Measurements from ENCODE around the gene GLT6D1.

GLT6D1 gene

GRCh38 chr9:135662758-135663450 lies 23.6 kb upstream of the GLT6D1 start, which contains the start of gene LCN9:
Gene LCN9 (plus strand): TSS chr9:135663309. CDS start chr9:135663322, 13 bp downstream.
- Histone ChIP-seq H2AFZ (ENCODE audit: low read length) (peak within 1 kb of the TSS; percentile 83), H2BK12ac (ENCODE audit: low read length) (peak within 1 kb of the TSS; percentile 93), H3K4me2 (ENCODE audit: insufficient read depth, low read length, poor library complexity, severe bottlenecking) (no peak within 1 kb of the TSS), H3K18ac (ENCODE audit: low read length) (peak within 1 kb of the TSS; percentile 97), H3K9ac (ENCODE audit: low read depth, low read length, poor library complexity) (no peak within 1 kb of the TSS), H3K27me3 (ENCODE audit: control insufficient read depth in 3 of 3, insufficient read depth in 3 of 3, low read depth in 1 of 3, low read length in 3 of 3) (peaks cover 0 to 6% (median 0%) of the 10 kb centered on the region in 3 experiments), H3K4me1 (ENCODE audit: control insufficient read depth in 2 of 2, insufficient read depth in 1 of 2, low read depth in 1 of 2, low read length in 2 of 2) (peaks cover 13 to 15% of the 10 kb centered on the region in 2 donors), H3K27ac (replicated peaks; ENCODE audit: low read length) (peak within 1 kb of the TSS; percentile 55), H4K8ac (ENCODE audit: low read depth, low read length) (peak within 1 kb of the TSS; percentile 95), H4K91ac (ENCODE audit: low read depth, low read length, poor library complexity) (peak within 1 kb of the TSS; percentile 24), H3K9me3 (replicated peaks in 1 of 2; ENCODE audit: control insufficient read depth in 2 of 2, insufficient read depth in 1 of 2, low read depth in 1 of 2, low read length in 2 of 2) (peaks cover 0 to 6% of the 10 kb centered on the region in 2 donors), H3K14ac (ENCODE audit: low read length) (peak within 1 kb of the TSS; percentile 96), H2BK15ac (ENCODE audit: low read length) (peak within 1 kb of the TSS; percentile 99), H3K4ac (ENCODE audit: low read length) (peak within 1 kb of the TSS; percentile 71), H2BK5ac (ENCODE audit: low read length) (peak within 1 kb of the TSS; percentile 93), H3K79me1 (ENCODE audit: low read depth, low read length) (peaks cover 3% of the 10 kb centered on the region), H2AK5ac (ENCODE audit: low read depth, low read length) (peak within 1 kb of the TSS; percentile 94), H2BK120ac (ENCODE audit: low read depth, low read length) (peak within 1 kb of the TSS; percentile 85), H3K4me3 (ENCODE audit: low read length in 2 of 2) (no peak within 1 kb of the TSS), H3K23ac (ENCODE audit: low read depth, low read length, poor library complexity) (peak within 1 kb of the TSS; percentile 77), H3K36me3 (replicated peaks in 1 of 2; ENCODE audit: control insufficient read depth in 2 of 2, insufficient read depth in 2 of 2, low read length in 2 of 2) (no peaks in the 10 kb centered on the region)
- peak; percentile 18 for DNase-seq (ENCODE audit: low spot score)
- WGBS, 2 donors (ENCODE audit: extremely low coverage in 2 of 2, insufficient read length in 2 of 2, insufficient replicate concordance in 1 of 2) = no CpG with 5 or more reads among the region's 25 CpGs

GRCh38 chr9:135661816-135662560 lies 22.6 kb upstream of the GLT6D1 start:
- Histone ChIP-seq H4K91ac (ENCODE audit: low read depth, low read length, poor library complexity) (no peak overlapping the region), H2BK12ac (ENCODE audit: low read length) (no peak overlapping the region), H2AK5ac (ENCODE audit: low read depth, low read length) (no peak overlapping the region), H3K4me1 (ENCODE audit: control insufficient read depth in 2 of 2, insufficient read depth in 1 of 2, low read depth in 1 of 2, low read length in 2 of 2) (peaks cover 13 to 15% of the 10 kb centered on the region in 2 donors), H3K14ac (ENCODE audit: low read length) (no peak overlapping the region), H3K27ac (replicated peaks; ENCODE audit: low read length) (peak overlapping the region; percentile 55), H3K23ac (ENCODE audit: low read depth, low read length, poor library complexity) (no peak overlapping the region), H2AFZ (ENCODE audit: low read length) (peak overlapping the region; percentile 83), H3K79me1 (ENCODE audit: low read depth, low read length) (peaks cover 3% of the 10 kb centered on the region), H3K9ac (ENCODE audit: low read depth, low read length, poor library complexity) (no peak overlapping the region), H3K9me3 (replicated peaks in 1 of 2; ENCODE audit: control insufficient read depth in 2 of 2, insufficient read depth in 1 of 2, low read depth in 1 of 2, low read length in 2 of 2) (peaks cover 1 to 6% of the 10 kb centered on the region in 2 donors), H2BK15ac (ENCODE audit: low read length) (no peak overlapping the region), H4K8ac (ENCODE audit: low read depth, low read length) (no peak overlapping the region), H2BK5ac (ENCODE audit: low read length) (no peak overlapping the region), H2BK120ac (ENCODE audit: low read depth, low read length) (no peak overlapping the region), H3K18ac (ENCODE audit: low read length) (peak overlapping the region; percentile 76), H3K4me3 (ENCODE audit: low read length in 2 of 2) (no peak overlapping the region), H3K36me3 (replicated peaks in 1 of 2; ENCODE audit: control insufficient read depth in 2 of 2, insufficient read depth in 2 of 2, low read length in 2 of 2) (no peaks in the 10 kb centered on the region), H3K4ac (ENCODE audit: low read length) (no peak overlapping the region), H3K27me3 (ENCODE audit: control insufficient read depth in 3 of 3, insufficient read depth in 3 of 3, low read depth in 1 of 3, low read length in 3 of 3) (peaks cover 0 to 11% (median 0%) of the 10 kb centered on the region in 3 experiments), H3K4me2 (ENCODE audit: insufficient read depth, low read length, poor library complexity, severe bottlenecking) (no peak overlapping the region)
- DNase-seq (ENCODE audit: low spot score) = no peak
- no CpG with 5 or more reads among the region's 19 CpGs for WGBS, 2 donors (ENCODE audit: extremely low coverage in 2 of 2, insufficient read length in 2 of 2, insufficient replicate concordance in 1 of 2)

DNA sequence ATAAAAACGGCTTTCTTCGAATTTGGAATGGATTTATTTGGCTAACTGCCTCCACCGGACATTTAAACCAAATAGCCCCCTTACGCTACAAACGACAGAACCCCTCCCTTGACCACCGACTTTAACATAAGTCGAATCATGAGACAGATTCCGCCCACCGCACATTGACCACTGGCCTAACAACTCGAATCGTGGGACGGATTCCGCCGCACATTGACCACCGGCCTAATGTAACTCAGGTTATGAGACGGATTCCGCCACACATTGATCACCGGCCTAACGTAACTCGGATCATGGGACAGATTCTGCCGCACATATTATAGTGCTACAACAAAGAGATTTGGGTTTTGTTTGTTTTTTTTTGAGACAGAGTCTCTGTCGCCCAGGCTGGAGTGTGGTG lies 21.1 kb upstream of the GLT6D1 start:
- WGBS, 2 donors (ENCODE audit: extremely low coverage in 2 of 2, insufficient read length in 2 of 2, insufficient replicate concordance in 1 of 2) = no CpG with 5 or more reads among the region's 22 CpGs

GRCh38 chr9:135659252-135659651 lies 19.9 kb upstream of the GLT6D1 start:
- H3K4me2 ChIP-seq (ENCODE audit: insufficient read depth, low read length, poor library complexity, severe bottlenecking) = no peak overlapping the region

More for the DNA sequence above, 21.1 kb upstream of the GLT6D1 start:
- Histone ChIP-seq H2AFZ (ENCODE audit: low read length) (no peak overlapping the region), H3K36me3 (replicated peaks in 1 of 2; ENCODE audit: control insufficient read depth in 2 of 2, insufficient read depth in 2 of 2, low read length in 2 of 2) (no peaks in the 10 kb centered on the region), H4K8ac (ENCODE audit: low read depth, low read length) (no peak overlapping the region), H2BK15ac (ENCODE audit: low read length) (no peak overlapping the region), H2BK5ac (ENCODE audit: low read length) (no peak overlapping the region), H3K23ac (ENCODE audit: low read depth, low read length, poor library complexity) (no peak overlapping the region), H4K91ac (ENCODE audit: low read depth, low read length, poor library complexity) (no peak overlapping the region), H2BK12ac (ENCODE audit: low read length) (no peak overlapping the region), H3K79me1 (ENCODE audit: low read depth, low read length) (peaks cover 3% of the 10 kb centered on the region), H3K9me3 (replicated peaks in 1 of 2; ENCODE audit: control insufficient read depth in 2 of 2, insufficient read depth in 1 of 2, low read depth in 1 of 2, low read length in 2 of 2) (peaks cover 1 to 6% of the 10 kb centered on the region in 2 donors), H3K4me3 (ENCODE audit: low read length in 2 of 2) (no peak overlapping the region), H2AK5ac (ENCODE audit: low read depth, low read length) (no peak overlapping the region), H3K18ac (ENCODE audit: low read length) (no peak overlapping the region), H2BK120ac (ENCODE audit: low read depth, low read length) (no peak overlapping the region), H3K14ac (ENCODE audit: low read length) (no peak overlapping the region), H3K9ac (ENCODE audit: low read depth, low read length, poor library complexity) (no peak overlapping the region), H3K27me3 (ENCODE audit: control insufficient read depth in 3 of 3, insufficient read depth in 3 of 3, low read depth in 1 of 3, low read length in 3 of 3) (peaks cover 0 to 7% (median 0%) of the 10 kb centered on the region in 3 experiments), H3K4me2 (ENCODE audit: insufficient read depth, low read length, poor library complexity, severe bottlenecking) (no peak overlapping the region), H3K27ac (replicated peaks; ENCODE audit: low read length) (no peak overlapping the region), H3K4me1 (ENCODE audit: control insufficient read depth in 2 of 2, insufficient read depth in 1 of 2, low read depth in 1 of 2, low read length in 2 of 2) (peaks cover 13 to 15% of the 10 kb centered on the region in 2 donors), H3K4ac (ENCODE audit: low read length) (no peak overlapping the region)
- DNase-seq (ENCODE audit: low spot score) = no peak

More at GRCh38 chr9:135659252-135659651, 19.9 kb upstream of the GLT6D1 start:
- no peak overlapping the region for H3K27ac ChIP-seq (replicated peaks; ENCODE audit: low read length)
- no peak overlapping the region for H3K4me3 ChIP-seq (ENCODE audit: low read length in 2 of 2)
- H3K23ac ChIP-seq (ENCODE audit: low read depth, low read length, poor library complexity) = no peak overlapping the region
- H3K4ac ChIP-seq (ENCODE audit: low read length) = no peak overlapping the region
- H3K27me3 ChIP-seq (ENCODE audit: control insufficient read depth in 3 of 3, insufficient read depth in 3 of 3, low read depth in 1 of 3, low read length in 3 of 3) = peaks cover 0 to 7% (median 0%) of the 10 kb centered on the region in 3 experiments
- no peak overlapping the region for H2BK120ac ChIP-seq (ENCODE audit: low read depth, low read length)
- no peaks in the 10 kb centered on the region for H3K36me3 ChIP-seq (replicated peaks in 1 of 2; ENCODE audit: control insufficient read depth in 2 of 2, insufficient read depth in 2 of 2, low read length in 2 of 2)
- no peak overlapping the region for H2AFZ ChIP-seq (ENCODE audit: low read length)
- no peak overlapping the region for H2AK5ac ChIP-seq (ENCODE audit: low read depth, low read length)
- no peak overlapping the region for H3K14ac ChIP-seq (ENCODE audit: low read length)
- H3K9me3 ChIP-seq (replicated peaks in 1 of 2; ENCODE audit: control insufficient read depth in 2 of 2, insufficient read depth in 1 of 2, low read depth in 1 of 2, low read length in 2 of 2) = peaks cover 1 to 6% of the 10 kb centered on the region in 2 donors
- H2BK5ac ChIP-seq (ENCODE audit: low read length) = no peak overlapping the region
- no peak overlapping the region for H2BK15ac ChIP-seq (ENCODE audit: low read length)
- no peak overlapping the region for H2BK12ac ChIP-seq (ENCODE audit: low read length)
- no peak overlapping the region for H3K18ac ChIP-seq (ENCODE audit: low read length)
- no peak overlapping the region for H4K91ac ChIP-seq (ENCODE audit: low read depth, low read length, poor library complexity)
- WGBS, 2 donors (ENCODE audit: extremely low coverage in 2 of 2, insufficient read length in 2 of 2, insufficient replicate concordance in 1 of 2) = no CpG with 5 or more reads among the region's 13 CpGs
- H4K8ac ChIP-seq (ENCODE audit: low read depth, low read length) = no peak overlapping the region
- H3K9ac ChIP-seq (ENCODE audit: low read depth, low read length, poor library complexity) = no peak overlapping the region
- peaks cover 13% of the 10 kb centered on the region in 2 donors for H3K4me1 ChIP-seq (ENCODE audit: control insufficient read depth in 2 of 2, insufficient read depth in 1 of 2, low read depth in 1 of 2, low read length in 2 of 2)
- H3K79me1 ChIP-seq (ENCODE audit: low read depth, low read length) = peaks cover 3% of the 10 kb centered on the region
- no peak for DNase-seq (ENCODE audit: low spot score)
